HG03457 (cell line): ENCODE results near the gene GRIN3A.
"Not testable (repeated sequence)": the region's sequence is repeated elsewhere in the genome, so short reads cannot be mapped to it uniquely, and the experiment has no call there.

Experiments used
- ATAC-seq: cut with Tn5 transposase; IDR thresholded peaks from one replicate; pipeline ENCODE4 v1.9.1; 2021; ENCODE audit warnings: moderate number of reproducible peaks; ENCODE audit not compliant: unreplicated experiment

GRIN3A gene

GRCh38 chr9:101585740-101586139, 152.7 kb downstream of the GRIN3A start:
- ATAC-seq: no peak

GRCh38 chr9:101582553-101582952, 155.9 kb downstream of the GRIN3A start:
- no peak for ATAC-seq

GRCh38 chr9:101579711-101580545, 158.5 kb downstream of the GRIN3A start:
- no peak for ATAC-seq

DNA sequence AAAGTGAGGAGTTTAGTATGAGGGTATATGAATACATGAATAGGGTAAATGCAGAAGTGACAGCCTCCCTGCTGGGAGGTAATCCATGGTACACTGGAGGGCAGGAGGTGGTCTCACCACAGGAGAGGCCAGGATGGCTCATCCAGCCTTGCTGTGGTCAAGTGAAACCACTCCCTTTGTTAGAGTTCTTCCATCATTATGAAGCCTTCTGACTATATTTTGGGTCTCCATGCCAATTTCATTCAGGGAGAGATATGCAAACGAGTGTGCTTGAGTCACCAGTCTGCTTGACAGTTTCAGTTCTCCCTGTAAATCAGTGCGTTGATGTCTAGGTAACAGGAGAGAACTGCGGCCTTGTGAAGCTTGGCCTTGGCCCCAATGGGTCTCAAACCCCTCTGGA, 160.1 kb downstream of the GRIN3A start:
- ATAC-seq: no peak

DNA sequence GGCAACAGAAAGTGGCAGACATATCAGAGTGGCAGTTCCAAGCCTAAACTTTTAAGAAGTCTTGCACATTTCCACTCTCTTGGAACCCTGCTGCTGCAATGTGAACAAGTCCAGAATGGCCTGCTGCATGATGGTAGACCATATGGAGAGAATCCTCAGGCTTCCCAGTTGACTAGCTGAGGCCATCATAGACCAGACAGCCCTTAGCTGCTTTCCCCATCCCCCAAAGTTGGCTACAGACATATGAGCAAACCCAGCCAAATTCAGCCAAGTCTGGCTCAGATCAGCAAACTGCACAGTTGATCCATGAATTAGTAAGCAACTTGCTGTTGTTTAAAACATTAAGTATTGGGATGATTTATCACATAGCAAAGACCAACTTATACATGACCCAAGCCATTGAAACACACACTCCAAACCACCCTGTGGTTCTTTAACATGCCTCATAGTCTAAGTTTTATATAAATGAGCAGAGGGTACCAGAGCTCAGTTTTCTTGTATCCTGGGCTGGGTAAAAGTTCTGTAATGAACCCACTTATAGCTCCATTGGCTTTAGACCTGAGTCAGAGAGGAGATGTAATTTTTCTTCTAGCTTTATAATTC, 163.6 kb downstream of the GRIN3A start:
- no peak for ATAC-seq

- ATAC-seq: no peak
Measured at GRCh38 chr9:101572316-101572715, 166.1 kb downstream of the GRIN3A start.

GRCh38 chr9:101571114-101571513, 167.3 kb downstream of the GRIN3A start:
- ATAC-seq: no peak

DNA sequence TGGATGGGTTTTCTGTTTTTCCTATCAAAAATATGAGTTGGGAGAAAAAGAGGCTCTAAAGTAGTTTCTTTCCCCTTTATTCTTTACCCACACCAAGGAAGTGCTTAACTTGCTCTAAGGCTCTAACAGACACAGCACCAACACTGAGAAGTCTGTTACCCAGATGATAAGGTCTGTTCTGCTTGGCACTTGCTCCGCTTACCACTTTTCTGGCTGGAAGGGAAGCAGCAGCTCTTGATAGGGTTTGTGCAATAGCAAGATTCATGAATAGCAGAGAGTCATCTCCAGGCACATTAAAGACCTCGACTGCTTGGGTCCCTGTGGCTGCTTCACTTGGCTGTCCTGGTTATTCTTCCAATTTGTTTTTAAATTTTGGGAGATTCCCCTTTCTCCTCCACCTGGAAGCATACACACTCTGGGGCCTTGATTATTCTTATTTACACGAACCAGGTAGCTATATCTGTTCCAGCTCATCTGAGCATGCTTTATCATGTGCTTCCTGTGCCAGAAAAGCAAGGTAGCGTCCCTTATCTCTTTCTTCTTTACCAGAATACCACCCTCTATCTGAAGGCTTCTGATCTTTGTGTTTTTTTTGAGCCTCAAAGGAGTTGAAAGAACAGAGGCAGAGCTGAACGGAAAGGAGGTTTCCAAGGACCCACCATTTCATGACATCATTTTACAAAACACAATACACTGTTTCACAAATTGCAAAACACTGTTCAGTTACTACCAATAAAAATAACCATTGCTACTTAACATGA, 168.5 kb downstream of the GRIN3A start:
- no peak for ATAC-seq

DNA sequence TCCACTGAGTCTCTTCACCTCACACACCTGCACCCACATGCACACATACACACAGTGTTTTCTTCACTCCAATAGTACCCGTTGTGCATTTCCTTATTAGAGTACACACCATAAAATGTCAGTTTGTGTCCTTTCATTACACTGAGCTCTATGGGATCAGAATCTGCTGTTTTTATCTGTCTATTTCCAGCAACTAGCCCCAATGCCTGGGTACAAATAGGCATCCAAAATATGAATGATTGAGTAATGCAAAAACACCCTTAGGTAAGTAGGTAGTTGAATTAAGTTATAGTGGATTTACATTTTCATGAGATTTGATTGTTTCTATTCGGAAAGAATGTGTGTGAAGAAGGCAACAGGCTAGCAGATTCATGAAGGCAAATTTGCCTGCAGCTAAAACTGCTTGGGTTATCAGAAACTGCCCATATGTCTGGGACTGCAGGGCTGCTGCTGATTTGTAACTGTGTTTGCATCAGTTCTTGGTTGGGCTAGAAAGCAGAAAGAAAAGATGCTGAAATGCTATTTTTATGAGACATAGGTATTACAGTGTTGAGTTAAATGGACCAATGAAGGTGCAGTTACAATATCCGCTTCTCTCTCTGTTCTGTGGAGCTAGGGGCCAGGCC, 170.6 kb downstream of the GRIN3A start:
- no peak for ATAC-seq

- peak; percentile 75 for ATAC-seq
Measured at GRCh38 chr9:101566904-101567724, 171.3 kb downstream of the GRIN3A start.

- ATAC-seq: no peak
Measured at GRCh38 chr9:101564252-101564651, 174.2 kb downstream of the GRIN3A start.

- ATAC-seq: no peak
Measured at GRCh38 chr9:101562966-101563365, 175.5 kb downstream of the GRIN3A start.

GRCh38 chr9:101561740-101562139, 176.7 kb downstream of the GRIN3A start:
- no peak for ATAC-seq

GRCh38 chr9:101549472-101550098, 188.9 kb downstream of the GRIN3A start:
- ATAC-seq: not testable (repeated sequence)

DNA sequence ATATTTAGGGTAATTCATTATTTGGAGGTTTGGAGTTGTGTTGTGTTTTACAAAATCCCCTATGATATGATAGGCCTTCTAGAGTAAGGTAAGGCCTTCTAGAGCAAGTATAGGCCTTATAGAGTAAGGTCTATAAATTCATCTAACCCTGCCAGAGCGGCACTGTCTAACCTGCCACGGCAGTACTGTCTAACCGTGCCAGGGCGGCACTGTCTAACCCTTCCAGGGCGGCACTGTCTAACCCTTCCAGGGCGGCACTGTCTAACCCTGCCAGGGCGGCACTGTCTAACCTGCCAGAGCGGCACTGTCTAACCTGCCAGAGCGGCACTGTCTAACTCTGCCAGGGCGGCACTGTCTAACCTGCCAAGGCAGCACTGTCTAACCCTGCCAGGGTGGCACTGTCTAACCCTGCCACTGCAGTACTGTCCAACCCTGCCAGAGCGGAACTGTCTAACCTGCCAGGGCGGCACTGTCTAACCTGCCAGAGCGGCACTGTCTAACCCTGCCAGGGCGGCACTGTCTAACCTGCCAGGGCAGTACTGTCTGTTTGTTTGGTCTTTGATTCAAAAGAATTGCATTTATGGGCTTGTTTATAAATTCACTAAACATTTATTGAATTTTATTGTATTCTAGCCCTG, 195.2 kb downstream of the GRIN3A start:
- no peak for ATAC-seq

- no peak for ATAC-seq
Measured at GRCh38 chr9:101540069-101540468, 198.4 kb downstream of the GRIN3A start.

DNA sequence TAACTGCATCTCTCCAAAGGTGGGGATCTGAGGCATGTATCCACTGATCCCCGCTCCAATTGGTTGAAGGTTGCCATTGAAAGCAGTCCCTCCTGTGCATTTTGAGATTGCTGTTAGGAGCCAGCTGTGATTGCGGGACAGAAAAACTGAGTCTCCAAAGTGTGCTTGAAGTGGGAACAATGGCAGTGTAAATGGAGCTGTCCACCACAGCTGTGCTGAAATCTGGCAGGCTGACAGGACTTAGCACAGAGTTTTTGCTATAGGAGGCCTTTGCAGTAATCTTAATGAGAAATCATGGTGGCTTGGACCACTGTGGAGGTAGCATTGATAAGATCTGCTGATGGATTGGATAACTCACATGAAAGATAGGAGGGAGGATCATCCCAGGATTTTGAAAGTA, 201.5 kb downstream of the GRIN3A start:
- ATAC-seq: no peak

DNA sequence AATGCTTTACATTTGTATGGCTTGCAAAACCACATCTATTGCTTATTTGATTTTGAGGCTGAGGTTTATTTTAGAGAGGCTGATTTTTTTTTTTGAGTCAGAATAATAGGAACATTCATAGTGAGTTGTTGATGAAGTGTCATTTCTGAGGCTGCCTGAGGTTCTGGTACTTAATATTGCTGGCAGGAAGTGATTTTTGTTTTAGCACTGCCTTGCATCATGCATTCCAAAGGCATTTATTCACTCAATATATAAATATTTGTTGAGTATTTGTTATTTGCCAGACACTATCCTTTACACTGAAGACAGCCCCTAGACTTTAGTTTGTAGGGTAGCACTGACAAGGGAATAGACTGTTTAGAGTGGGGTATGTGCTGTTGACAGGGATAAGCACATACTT, 202.1 kb downstream of the GRIN3A start:
- no peak for ATAC-seq
